HCT116 (cell line): ENCODE measurements around the gene UACA. TPM values are rescaled to one million over a fixed set of nuclear protein-coding genes. Genes with fewer than 3 reads are reported as not detected.

Experiments used
- ATAC-seq: fragments of 200-7000 bp; cut with Tn5 transposase; 2 replicates; pipeline ENCODE4 v1.9.1; 2020; ENCODE audit warnings: mild to moderate bottlenecking, moderate library complexity
- BruUV-seq: library from RNA; stranded (reverse); fragments of 400-500 nt; replicated peaks from 2 replicates; lab custom pipeline; 2021; lab: Mats Ljungman, UMichigan
- CTCF ChIA-PET: fragments of 300-600 bp; sonication (Branson Sonifier 250); formaldehyde crosslinking; loops from one replicate; lab custom pipeline; 2021; ENCODE audit warnings: antibody characterized with exemption; lab: Charles Lee
- POLR2A ChIA-PET: fragments of 300-600, 350-600 bp; sonication (Branson Sonifier 250); formaldehyde crosslinking; loops from one replicate; lab custom pipeline; 2021; ENCODE audit warnings: antibody characterized with exemption; lab: Charles Lee
- RAD21 ChIA-PET, 2 experiments: fragments of 300-600 bp; sonication (Branson Sonifier 250); formaldehyde crosslinking; loops; one replicate each; lab custom pipeline; 2023; ENCODE audit warnings: low total read pairs in 2 of 2; ENCODE audit not compliant: uncharacterized antibody in 2 of 2, unreplicated experiment in 2 of 2, low non-redundant PET in 1 of 2; lab: Charles Lee
- DNase-seq: peaks from one replicate; pipeline ENCODE4 v3.0.0-alpha.2; 2010; ENCODE audit warnings: low read depth, low spot score
- H2AFZ ChIP-seq: fragments of 200-600 bp; shearing (Covaris generic), sonication (generic); 2 replicates; pipeline ENCODE4 v1.6.1; 2017; ENCODE audit warnings: low read depth, mixed run types, mixed read lengths, antibody characterized with exemption, low read length; ENCODE audit not compliant: poor library complexity, severe bottlenecking
- H3K27ac ChIP-seq: 2 replicates; pipeline ENCODE4 v1.5.1; 2012; ENCODE audit warnings: low read depth, low read length
- H3K27me3 ChIP-seq: fragments of 200-600 bp; sonication (generic); 2 replicates; pipeline ENCODE4 v1.6.1; 2016; ENCODE audit warnings: mixed run types, low read length, mixed read lengths; ENCODE audit not compliant: insufficient read depth
- H3K36me3 ChIP-seq, 2 experiments: fragments of 200-500 bp in 1 of 2; fragments of 200-600 bp in 1 of 2; sonication (Bioruptor generic) in 1 of 2; sonication (generic) in 1 of 2; 2 replicates each; pipeline versions ENCODE4 v1.5.1 to v1.6.1; 2014 to 2016; ENCODE audit warnings: low read length in 2 of 2, inconsistent platforms in 1 of 2, mixed read lengths in 1 of 2, mixed run types in 1 of 2; ENCODE audit not compliant: insufficient read depth in 2 of 2, control insufficient read depth in 1 of 2
- H3K4me1 ChIP-seq, 2 experiments: fragments of 200-600 bp in 1 of 2; sonication (generic) in 1 of 2; 2 replicates each; pipeline versions ENCODE4 v1.5.1 to v1.6.1; 2012 to 2017; ENCODE audit warnings: low read length in 2 of 2, inconsistent platforms in 1 of 2, mild to moderate bottlenecking in 1 of 2, mixed read lengths in 1 of 2, mixed run types in 1 of 2, moderate library complexity in 1 of 2; ENCODE audit not compliant: insufficient read depth in 2 of 2, control insufficient read depth in 1 of 2
- H3K4me2 ChIP-seq: fragments of 200-600 bp; sonication (generic); 2 replicates; pipeline ENCODE4 v1.6.1; 2017; ENCODE audit warnings: mixed run types, low read length, mixed read lengths
- H3K4me3 ChIP-seq, 2 experiments: fragments of 200-600 bp in 1 of 2; sonication (generic) in 1 of 2; replicated peaks in 1 of 2; 2 replicates each; pipeline ENCODE4 v1.5.1; 2011 to 2016; ENCODE audit warnings: low read length in 2 of 2, control low read depth in 1 of 2, low read depth in 1 of 2, mild to moderate bottlenecking in 1 of 2, mixed read lengths in 1 of 2, mixed run types in 1 of 2
- H3K79me2 ChIP-seq: fragments of 200-600 bp; sonication (generic); 2 replicates; pipeline ENCODE4 v1.6.1; 2017; ENCODE audit warnings: mild to moderate bottlenecking, mixed run types, low read length, moderate library complexity, mixed read lengths; ENCODE audit not compliant: insufficient read depth
- H3K9ac ChIP-seq: fragments of 200-600 bp; sonication (generic); 2 replicates; pipeline ENCODE4 v1.6.1; 2016; ENCODE audit warnings: low read length, mixed read lengths
- H3K9me2 ChIP-seq: fragments of 200-600 bp; sonication (generic), shearing (Covaris generic); 2 replicates; pipeline ENCODE4 v1.6.1; 2017; ENCODE audit warnings: mixed run types, mild to moderate bottlenecking, moderate library complexity; ENCODE audit not compliant: insufficient read depth
- H3K9me3 ChIP-seq, 2 experiments: fragments of 200-500 bp in 1 of 2; fragments of 200-600 bp in 1 of 2; sonication (Bioruptor generic) in 1 of 2; sonication (generic) in 1 of 2; 2 replicates each; pipeline ENCODE4 v1.6.1; 2014 to 2017; ENCODE audit warnings: low read length in 2 of 2, mixed read lengths in 2 of 2, inconsistent platforms in 1 of 2, low read depth in 1 of 2, mild to moderate bottlenecking in 1 of 2, mixed run types in 1 of 2, moderate library complexity in 1 of 2; ENCODE audit not compliant: control insufficient read depth in 1 of 2, insufficient read depth in 1 of 2
- H4K20me1 ChIP-seq: fragments of 200-600 bp; sonication (generic), shearing (Covaris generic); 2 replicates; pipeline ENCODE4 v1.6.1; 2017; ENCODE audit warnings: mixed run types, mild to moderate bottlenecking, moderate library complexity; ENCODE audit not compliant: insufficient read depth
- ATF3 ChIP-seq: IDR thresholded peaks from 2 replicates; pipeline ENCODE4 v1.6.1; 2012
- CEBPB ChIP-seq: IDR thresholded peaks from 2 replicates; pipeline ENCODE4 v1.6.1; 2012; ENCODE audit warnings: low read depth
- EGR1 ChIP-seq: IDR thresholded peaks from 2 replicates; pipeline ENCODE4 v1.6.1; 2012; ENCODE audit warnings: low read depth
- EZH2 ChIP-seq: fragments of 200-600 bp; sonication (generic); IDR thresholded peaks from 2 replicates; pipeline ENCODE4 v1.6.1; 2017; ENCODE audit warnings: antibody characterized with exemption, mixed run types
- EZH2phosphoT487 ChIP-seq: fragments of 200-600 bp; IDR thresholded peaks from 2 replicates; pipeline ENCODE4 v1.6.1; 2018; ENCODE audit warnings: antibody characterized with exemption, borderline replicate concordance
- FOSL1 ChIP-seq: IDR thresholded peaks from 2 replicates; pipeline ENCODE4 v1.6.1; 2012; ENCODE audit warnings: low read depth
- JUND ChIP-seq: IDR thresholded peaks from 2 replicates; pipeline ENCODE4 v1.6.1; 2012
- MAX ChIP-seq: IDR thresholded peaks from 2 replicates; pipeline ENCODE4 v1.6.1; 2012
- POLR2A ChIP-seq: IDR thresholded peaks from 2 replicates; pipeline ENCODE4 v1.7.0; 2011; ENCODE audit warnings: borderline replicate concordance; ENCODE audit not compliant: insufficient read depth, insufficient read length; ENCODE audit errors: extremely low read depth
- POLR2AphosphoS5 ChIP-seq: IDR thresholded peaks from 2 replicates; pipeline ENCODE4 v1.6.1; 2011; ENCODE audit warnings: mild to moderate bottlenecking, low read depth, low read length, moderate library complexity
- RAD21 ChIP-seq: IDR thresholded peaks from 2 replicates; pipeline ENCODE4 v1.6.1; 2012; ENCODE audit warnings: low read depth, mild to moderate bottlenecking
- SIN3A ChIP-seq: IDR thresholded peaks from 2 replicates; pipeline ENCODE4 v1.6.1; 2012; ENCODE audit warnings: low read depth
- SRF ChIP-seq: IDR thresholded peaks from 2 replicates; pipeline ENCODE4 v1.6.1; 2012; ENCODE audit warnings: low read depth
- TCF7L2 ChIP-seq: IDR thresholded peaks from 2 replicates; pipeline ENCODE4 v1.7.0; 2011; ENCODE audit warnings: borderline replicate concordance, inconsistent platforms; ENCODE audit not compliant: insufficient read depth, insufficient read length; ENCODE audit errors: extremely low read depth
- ZFX ChIP-seq: fragments of 450-650 bp; IDR thresholded peaks from 2 replicates; pipeline ENCODE4 v1.6.1; 2017
- intact Hi-C: fragments of 100-400 bp; cut with micrococcal nuclease; formaldehyde crosslinking; loops from 2 replicates; pipeline ENCODE4 v1.10.0; 2022
- total RNA-seq: library from RNA; stranded (reverse); gene quantifications from one replicate; pipeline ENCODE4 v1.2.1, GENCODE V29; 2021; ENCODE audit not compliant: unreplicated experiment
- TF ChIP-seq, protein P1 (sequence below), 3 experiments: fragments of 200-600 bp in 1 of 3; sonication (generic) in 1 of 3; IDR thresholded peaks in 2 of 3; conservative IDR thresholded peaks in 1 of 3; 2 replicates each; pipeline ENCODE4 v1.5.1; 2012 to 2017; ENCODE audit warnings: low read depth in 2 of 3, low read length in 2 of 3, antibody characterized with exemption in 1 of 3, borderline replicate concordance in 1 of 3, control low read depth in 1 of 3, mild to moderate bottlenecking in 1 of 3, mixed read lengths in 1 of 3, mixed run types in 1 of 3, moderate library complexity in 1 of 3; ENCODE audit not compliant: insufficient read depth in 1 of 3
- TF ChIP-seq, protein P2 (sequence below): IDR thresholded peaks from 2 replicates; pipeline ENCODE4 v1.6.1; 2012; ENCODE audit warnings: low read depth

UACA gene
- total RNA-seq, 1 experiment from 2014 or later: 47.4 TPM

DNA sequence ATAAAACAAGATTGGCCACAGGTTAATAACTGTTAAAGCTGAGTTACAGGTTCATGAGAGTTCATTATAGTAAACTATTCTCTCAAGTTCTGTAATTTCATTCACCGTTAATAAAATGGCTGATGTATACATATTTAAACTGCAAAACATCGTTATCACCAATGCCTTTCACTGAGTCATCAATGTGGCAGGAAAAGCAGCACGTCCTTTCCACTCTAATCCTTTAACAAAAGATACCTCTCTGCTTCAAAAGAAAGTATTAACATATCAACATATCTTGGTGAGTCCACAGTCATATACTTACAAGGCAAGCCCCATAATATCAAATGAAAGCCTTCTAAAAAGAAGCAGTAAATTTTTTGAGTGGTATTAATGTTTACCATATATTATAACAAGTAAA is 54.5 kb downstream of the UACA start (continued):
- TF ChIP-seq ATF3 (no peak), ZFX (no peak), EGR1 (no peak)
- TF ChIP-seq, protein P1, sequence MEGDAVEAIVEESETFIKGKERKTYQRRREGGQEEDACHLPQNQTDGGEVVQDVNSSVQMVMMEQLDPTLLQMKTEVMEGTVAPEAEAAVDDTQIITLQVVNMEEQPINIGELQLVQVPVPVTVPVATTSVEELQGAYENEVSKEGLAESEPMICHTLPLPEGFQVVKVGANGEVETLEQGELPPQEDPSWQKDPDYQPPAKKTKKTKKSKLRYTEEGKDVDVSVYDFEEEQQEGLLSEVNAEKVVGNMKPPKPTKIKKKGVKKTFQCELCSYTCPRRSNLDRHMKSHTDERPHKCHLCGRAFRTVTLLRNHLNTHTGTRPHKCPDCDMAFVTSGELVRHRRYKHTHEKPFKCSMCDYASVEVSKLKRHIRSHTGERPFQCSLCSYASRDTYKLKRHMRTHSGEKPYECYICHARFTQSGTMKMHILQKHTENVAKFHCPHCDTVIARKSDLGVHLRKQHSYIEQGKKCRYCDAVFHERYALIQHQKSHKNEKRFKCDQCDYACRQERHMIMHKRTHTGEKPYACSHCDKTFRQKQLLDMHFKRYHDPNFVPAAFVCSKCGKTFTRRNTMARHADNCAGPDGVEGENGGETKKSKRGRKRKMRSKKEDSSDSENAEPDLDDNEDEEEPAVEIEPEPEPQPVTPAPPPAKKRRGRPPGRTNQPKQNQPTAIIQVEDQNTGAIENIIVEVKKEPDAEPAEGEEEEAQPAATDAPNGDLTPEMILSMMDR (IDR thresholded peaks at IDR 0.05 in 2 of 3, conservative IDR thresholded peaks at IDR 0.05 in 1 of 3; ENCODE audit: borderline replicate concordance in 1 of 3, insufficient read depth in 1 of 3, low read depth in 2 of 3, low read length in 2 of 3): no peak

- Histone ChIP-seq H3K9me2 (no peaks in the 10 kb centered on the region), H3K27ac (no peak overlapping the region), H3K79me2 (peaks cover 7% of the 10 kb centered on the region; the same call in 1 of the 2 replicates), H3K4me2 (no peak overlapping the region), H3K4me3 (no peak overlapping the region), H2AFZ (no peak overlapping the region), H3K9me3 (no peaks in the 10 kb centered on the region), H3K4me1 (peaks cover 5 to 13% of the 10 kb centered on the region in 2 experiments; a peak in 3 of 4 replicates), H3K36me3 (no peaks in the 10 kb centered on the region), H3K9ac (no peak overlapping the region), H3K27me3 (no peaks in the 10 kb centered on the region), H4K20me1 (no peaks in the 10 kb centered on the region)
- no peak for DNase-seq
- BruUV-seq: no TSS peak
- CTCF ChIA-PET: no interaction called here
- RAD21 ChIA-PET: no interaction called here
- intact Hi-C loops: no loop called here
- POLR2A ChIA-PET: no interaction called here
- ATAC-seq: no peak
- TF ChIP-seq ZFX (no peak), FOSL1 (no peak), CEBPB (no peak), EZH2 (no peak), POLR2A (no peak), EGR1 (no peak), EZH2phosphoT487 (no peak), JUND (no peak), SIN3A (no peak), TCF7L2 (no peak), RAD21 (no peak), MAX (no peak), SRF (no peak), POLR2AphosphoS5 (no peak), ATF3 (no peak)
- TF ChIP-seq, protein P2, sequence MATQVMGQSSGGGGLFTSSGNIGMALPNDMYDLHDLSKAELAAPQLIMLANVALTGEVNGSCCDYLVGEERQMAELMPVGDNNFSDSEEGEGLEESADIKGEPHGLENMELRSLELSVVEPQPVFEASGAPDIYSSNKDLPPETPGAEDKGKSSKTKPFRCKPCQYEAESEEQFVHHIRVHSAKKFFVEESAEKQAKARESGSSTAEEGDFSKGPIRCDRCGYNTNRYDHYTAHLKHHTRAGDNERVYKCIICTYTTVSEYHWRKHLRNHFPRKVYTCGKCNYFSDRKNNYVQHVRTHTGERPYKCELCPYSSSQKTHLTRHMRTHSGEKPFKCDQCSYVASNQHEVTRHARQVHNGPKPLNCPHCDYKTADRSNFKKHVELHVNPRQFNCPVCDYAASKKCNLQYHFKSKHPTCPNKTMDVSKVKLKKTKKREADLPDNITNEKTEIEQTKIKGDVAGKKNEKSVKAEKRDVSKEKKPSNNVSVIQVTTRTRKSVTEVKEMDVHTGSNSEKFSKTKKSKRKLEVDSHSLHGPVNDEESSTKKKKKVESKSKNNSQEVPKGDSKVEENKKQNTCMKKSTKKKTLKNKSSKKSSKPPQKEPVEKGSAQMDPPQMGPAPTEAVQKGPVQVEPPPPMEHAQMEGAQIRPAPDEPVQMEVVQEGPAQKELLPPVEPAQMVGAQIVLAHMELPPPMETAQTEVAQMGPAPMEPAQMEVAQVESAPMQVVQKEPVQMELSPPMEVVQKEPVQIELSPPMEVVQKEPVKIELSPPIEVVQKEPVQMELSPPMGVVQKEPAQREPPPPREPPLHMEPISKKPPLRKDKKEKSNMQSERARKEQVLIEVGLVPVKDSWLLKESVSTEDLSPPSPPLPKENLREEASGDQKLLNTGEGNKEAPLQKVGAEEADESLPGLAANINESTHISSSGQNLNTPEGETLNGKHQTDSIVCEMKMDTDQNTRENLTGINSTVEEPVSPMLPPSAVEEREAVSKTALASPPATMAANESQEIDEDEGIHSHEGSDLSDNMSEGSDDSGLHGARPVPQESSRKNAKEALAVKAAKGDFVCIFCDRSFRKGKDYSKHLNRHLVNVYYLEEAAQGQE: no peak
- TF ChIP-seq, protein P1 (IDR thresholded peaks at IDR 0.05 in 2 of 3, conservative IDR thresholded peaks at IDR 0.05 in 1 of 3; ENCODE audit: borderline replicate concordance in 1 of 3, insufficient read depth in 1 of 3, low read depth in 2 of 3, low read length in 2 of 3): no peak
These were observed 55.6 kb downstream of the UACA start for GRCh38 chr15:70707686-70708300.
